Lung (tissue), 12 donors: ENCODE data around the gene FGF5. TPM values are rescaled to one million over a fixed set of nuclear protein-coding genes. Genes with fewer than 3 reads are reported as not detected.

Experiments used
- ATAC-seq: fragments of 200-7000 bp; cut with Tn5 transposase; one replicate; pipeline ENCODE4 v1.9.1; 2020; ENCODE audit warnings: moderate number of reproducible peaks; ENCODE audit not compliant: insufficient read depth, low FRiP score
- DNase-seq, 3 donors: peaks; one replicate each; pipeline ENCODE4 v3.0.0-alpha.2; 2013 to 2017
- H3K27ac ChIP-seq, 2 donors: one replicate each; pipeline ENCODE4 v1.5.1; 2013; ENCODE audit warnings: mild to moderate bottlenecking in 2 of 2, moderate library complexity in 2 of 2, control low read depth in 1 of 2, inconsistent platforms in 1 of 2, low read depth in 1 of 2, low read length in 1 of 2
- H3K27me3 ChIP-seq, 3 donors: one replicate each; pipeline ENCODE4 v1.5.1; 2013; ENCODE audit warnings: low read length in 2 of 3; ENCODE audit not compliant: control insufficient read depth in 3 of 3, insufficient read depth in 3 of 3
- H3K36me3 ChIP-seq, 4 donors: one replicate each; pipeline ENCODE4 v1.5.1; 2013; ENCODE audit warnings: low read length in 4 of 4, mild to moderate bottlenecking in 1 of 4, moderate library complexity in 1 of 4; ENCODE audit not compliant: control insufficient read depth in 4 of 4, insufficient read depth in 4 of 4
- H3K4me1 ChIP-seq, 5 donors: one replicate each; pipeline ENCODE4 v1.5.1; 2013; ENCODE audit warnings: low read length in 5 of 5, mild to moderate bottlenecking in 2 of 5, moderate library complexity in 1 of 5; ENCODE audit not compliant: control insufficient read depth in 5 of 5, insufficient read depth in 5 of 5
- H3K4me3 ChIP-seq: one replicate; pipeline ENCODE4 v1.5.1; 2013; ENCODE audit warnings: mild to moderate bottlenecking, control low read depth, moderate library complexity
- H3K9ac ChIP-seq, 2 donors: one replicate each; pipeline ENCODE4 v1.5.1; 2013; ENCODE audit warnings: low read length in 2 of 2, control low read depth in 1 of 2; ENCODE audit not compliant: insufficient read depth in 1 of 2
- H3K9me3 ChIP-seq, 4 donors: one replicate each; pipeline ENCODE4 v1.5.1; 2013; ENCODE audit warnings: low read length in 3 of 4, mild to moderate bottlenecking in 1 of 4, moderate library complexity in 1 of 4; ENCODE audit not compliant: control insufficient read depth in 4 of 4, insufficient read depth in 3 of 4
- WGBS, 2 donors: extraction: QIAGEN DNeasy Blood & Tissue Kit; methylation state at CpG; one replicate each; pipeline ENCODE4 v1.1.7; 2013; 5-methylcytosine and 5-hydroxymethylcytosine counted together
- polyA plus RNA-seq, 2 donors: library from polyadenylated mRNA; stranded (reverse); fragments of 200-250 nt; gene quantifications; one replicate each; pipeline ENCODE4 v1.2.1, GENCODE V29; 2013
- total RNA-seq, 2 donors: library from RNA; depleted of rRNA in 1 of 2; stranded (reverse); fragments of >200 nt in 1 of 2; gene quantifications; one replicate each; pipeline ENCODE4 v1.2.1, GENCODE V29; 2014 to 2021
- TF ChIP-seq, protein P1 (sequence below): IDR thresholded peaks from 2 replicates; pipeline ENCODE4 v1.5.1; 2012; ENCODE audit warnings: mild to moderate bottlenecking; ENCODE audit errors: control extremely low read depth, extremely low read depth
- donor health status: control.
- donor health status: control.
- donor health status: Bipolar disorder and iron deficiency.
- donor health status: healthy.
- donor health status: DM: yes; HTN: yes; CAD: no.

The FGF5 gene
- total and polyA plus RNA-seq, 4 donors: 0.18 TPM; not detected in 3

GRCh38 chr4:80309294-80310004, 43.0 kb downstream of the FGF5 start:
- TF ChIP-seq, protein P1, sequence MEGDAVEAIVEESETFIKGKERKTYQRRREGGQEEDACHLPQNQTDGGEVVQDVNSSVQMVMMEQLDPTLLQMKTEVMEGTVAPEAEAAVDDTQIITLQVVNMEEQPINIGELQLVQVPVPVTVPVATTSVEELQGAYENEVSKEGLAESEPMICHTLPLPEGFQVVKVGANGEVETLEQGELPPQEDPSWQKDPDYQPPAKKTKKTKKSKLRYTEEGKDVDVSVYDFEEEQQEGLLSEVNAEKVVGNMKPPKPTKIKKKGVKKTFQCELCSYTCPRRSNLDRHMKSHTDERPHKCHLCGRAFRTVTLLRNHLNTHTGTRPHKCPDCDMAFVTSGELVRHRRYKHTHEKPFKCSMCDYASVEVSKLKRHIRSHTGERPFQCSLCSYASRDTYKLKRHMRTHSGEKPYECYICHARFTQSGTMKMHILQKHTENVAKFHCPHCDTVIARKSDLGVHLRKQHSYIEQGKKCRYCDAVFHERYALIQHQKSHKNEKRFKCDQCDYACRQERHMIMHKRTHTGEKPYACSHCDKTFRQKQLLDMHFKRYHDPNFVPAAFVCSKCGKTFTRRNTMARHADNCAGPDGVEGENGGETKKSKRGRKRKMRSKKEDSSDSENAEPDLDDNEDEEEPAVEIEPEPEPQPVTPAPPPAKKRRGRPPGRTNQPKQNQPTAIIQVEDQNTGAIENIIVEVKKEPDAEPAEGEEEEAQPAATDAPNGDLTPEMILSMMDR: no peak
- WGBS, 2 donors: 85 to 87% methylated on average over 5 of the region's 5 CpGs

DNA sequence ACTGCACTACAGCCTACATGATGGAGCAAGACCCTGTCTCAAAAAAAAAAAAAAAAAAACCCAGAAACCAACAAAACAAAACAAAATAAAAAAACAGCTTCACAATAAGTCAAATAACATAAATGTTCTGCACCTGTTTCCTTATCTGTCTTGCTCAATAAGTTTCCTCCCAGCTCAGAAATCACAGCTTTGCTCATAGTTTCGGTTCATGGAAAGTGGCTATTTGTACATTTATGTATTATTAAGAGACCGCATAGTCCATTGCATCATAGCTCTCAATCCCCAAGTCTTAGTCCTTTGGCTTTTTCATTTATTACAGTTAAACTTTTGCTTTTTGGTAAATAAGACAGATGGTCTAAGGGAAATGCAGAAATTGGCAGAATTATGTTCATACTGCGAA, 44.7 kb downstream of the FGF5 start:
- DNase-seq (no peak), ATAC-seq (no peak)
- Histone ChIP-seq H3K27me3 (peaks cover 0 to 3% (median 2%) of the 10 kb centered on the region in 3 donors), H3K36me3 (no peaks in the 10 kb centered on the region), H3K4me3 (no peak overlapping the region), H3K9ac (no peak overlapping the region), H3K9me3 (no peaks in the 10 kb centered on the region), H3K27ac (no peak overlapping the region), H3K4me1 (no peaks in the 10 kb centered on the region)
- WGBS, 2 donors: 76 to 81% methylated on average over 3 of the region's 3 CpGs
- TF ChIP-seq, protein P1: no peak

More at GRCh38 chr4:80309294-80310004, 43.0 kb downstream of the FGF5 start:
- Histone ChIP-seq H3K9me3 (no peaks in the 10 kb centered on the region), H3K4me3 (no peak overlapping the region), H3K9ac (no peak overlapping the region), H3K27me3 (peaks cover 0 to 3% (median 2%) of the 10 kb centered on the region in 3 donors), H3K4me1 (no peaks in the 10 kb centered on the region), H3K36me3 (no peaks in the 10 kb centered on the region), H3K27ac (no peak overlapping the region)
- ATAC-seq (no peak), DNase-seq (no peak)

- no peak overlapping the region for H3K27ac ChIP-seq
- no peak for DNase-seq
- peaks cover 0 to 3% (median under 1%) of the 10 kb centered on the region in 3 donors for H3K27me3 ChIP-seq
- H3K4me3 ChIP-seq: no peak overlapping the region
- no peaks in the 10 kb centered on the region for H3K9me3 ChIP-seq
- H3K4me1 ChIP-seq: no peaks in the 10 kb centered on the region
- 78 to 86% methylated on average over 1 of the region's 1 CpG for WGBS, 2 donors
- H3K36me3 ChIP-seq: no peaks in the 10 kb centered on the region
- TF ChIP-seq, protein P1: no peak
- no peak overlapping the region for H3K9ac ChIP-seq
- ATAC-seq: no peak
Measured at GRCh38 chr4:80312124-80312523, 45.7 kb downstream of the FGF5 start.
